ENCODE data around the gene NR6A1.
A peak's percentile ranks its signal among the peaks of the same experiment; 100 is the strongest.

GRCh38 chr9:124721109-124721906 is 49.8 kb downstream of the NR6A1 start:
- TF ChIP-seq CTCF (CRISPR knock-in tag; IDR thresholded peaks at IDR 0.05) (no peak), ZBTB44 (CRISPR knock-in tag; IDR thresholded peaks at IDR 0.05) (no peak), CENPBD1 (CRISPR knock-in tag; IDR thresholded peaks at IDR 0.05; ENCODE audit: borderline replicate concordance, low read depth) (no peak), MAFF (IDR thresholded peaks at IDR 0.05; ENCODE audit: low read depth, low read length) (no peak), E2F5 (CRISPR knock-in tag; conservative IDR thresholded peaks at IDR 0.05) (no peak), ZNF383 (CRISPR knock-in tag; IDR thresholded peaks at IDR 0.05; ENCODE audit: borderline replicate concordance) (no peak), ZNF18 (CRISPR knock-in tag; IDR thresholded peaks at IDR 0.05; ENCODE audit: insufficient replicate concordance) (no peak), JUNB (CRISPR knock-in tag; IDR thresholded peaks at IDR 0.05; ENCODE audit: borderline replicate concordance) (no peak), GLI4 (CRISPR knock-in tag; IDR thresholded peaks at IDR 0.05; ENCODE audit: borderline replicate concordance) (no peak), RAD21 (CRISPR knock-in tag; IDR thresholded peaks at IDR 0.05) (no peak), KDM6A (CRISPR knock-in tag; IDR thresholded peaks at IDR 0.05; ENCODE audit: low read depth) (no peak), SMARCE1 (IDR thresholded peaks at IDR 0.05; ENCODE audit: borderline replicate concordance) (no peak), KLF11 (CRISPR knock-in tag; IDR thresholded peaks at IDR 0.05) (no peak), ESRRA (CRISPR knock-in tag; IDR thresholded peaks at IDR 0.05; ENCODE audit: low read depth) (0 out of 2 replicates have a peak, but pooled peaks have one; percentile 44)
